GM19239 (cell line): ENCODE data around the gene HGS.

ENCODE experiments used
- DNase-seq: peaks from one replicate; pipeline ENCODE4 v3.0.0; 2011; ENCODE audit warnings: low spot score; ENCODE audit not compliant: insufficient read length
- FAIRE-seq: peaks from 2 replicates; lab custom pipeline; 2011; peaks lifted over from hg19 to GRCh38; lab: Jason Lieb, UNC

The HGS gene

GRCh38 chr17:81701288-81702071, 17.7 kb downstream of the HGS start:
- FAIRE-seq (no peak), DNase-seq (no peak)

GRCh38 chr17:81702934-81703746, 19.3 kb downstream of the HGS start, which contains the start of gene MRPL12:
TSS of gene MRPL12 (plus strand) at chr17:81703367. CDS start at chr17:81703502, 135 bp downstream.
- peak; percentile 100 for DNase-seq
- peak; percentile 91 for FAIRE-seq

GRCh38 chr17:81703747-81704654, 20.2 kb downstream of the HGS start:
- DNase-seq (no peak), FAIRE-seq (no peak)

DNA sequence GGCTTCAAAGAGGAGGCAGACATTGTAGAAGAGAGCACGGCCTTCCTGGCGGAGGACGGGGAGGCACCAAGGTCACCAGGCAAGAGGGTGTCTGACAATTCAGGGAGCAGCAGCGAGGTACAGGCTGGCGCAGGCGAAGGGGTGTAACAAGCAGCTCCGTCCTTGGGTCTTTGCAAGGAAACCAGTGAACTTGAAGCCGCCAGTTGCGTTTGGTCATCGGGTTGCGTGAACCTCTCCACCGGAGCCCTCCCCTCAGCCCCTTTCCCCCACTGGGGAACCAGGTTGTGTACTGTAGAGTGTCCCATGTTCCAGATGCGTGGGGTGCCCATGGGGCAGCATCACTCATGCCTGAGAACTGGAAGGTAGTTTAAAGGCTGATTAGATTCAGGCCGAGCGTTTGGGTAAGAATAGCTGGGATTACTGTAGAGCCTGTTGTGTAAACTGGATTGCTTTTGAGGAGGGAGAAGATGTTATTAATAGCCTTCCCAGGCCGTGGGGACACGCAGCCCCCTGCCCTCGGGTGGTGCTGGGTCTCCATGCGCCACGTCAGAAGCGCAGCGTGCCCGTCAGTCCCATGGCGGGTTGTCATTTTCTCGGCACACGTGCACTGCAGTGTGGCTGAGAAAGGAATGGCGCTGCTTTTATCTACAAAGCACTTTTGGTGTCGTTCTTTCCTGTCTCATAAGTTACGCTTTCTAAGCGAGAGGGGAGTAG, 21.9 kb downstream of the HGS start:
- DNase-seq (no peak), FAIRE-seq (no peak)

DNA sequence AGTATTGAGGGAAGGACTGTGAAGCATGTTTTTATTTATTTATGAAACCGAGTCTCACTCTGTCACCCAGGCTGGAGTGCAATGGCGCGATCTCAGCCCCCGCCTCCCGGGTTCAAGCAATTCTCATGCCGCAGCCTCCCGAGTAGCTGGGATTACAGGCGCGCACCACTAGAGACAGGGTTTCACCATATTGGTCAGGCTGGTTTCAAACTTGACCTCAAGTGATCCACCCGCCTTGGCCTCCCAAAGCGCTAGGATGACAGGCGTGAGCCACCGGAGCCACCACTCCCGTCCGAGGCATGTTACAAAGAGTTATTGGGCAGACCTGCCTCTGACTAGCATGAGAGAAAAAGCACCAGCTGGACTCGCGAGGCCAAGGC, 22.4 kb downstream of the HGS start:
- DNase-seq (no peak), FAIRE-seq (no peak)

GRCh38 chr17:81706757-81707624, 23.2 kb downstream of the HGS start:
- FAIRE-seq (no peak), DNase-seq (no peak)

DNA sequence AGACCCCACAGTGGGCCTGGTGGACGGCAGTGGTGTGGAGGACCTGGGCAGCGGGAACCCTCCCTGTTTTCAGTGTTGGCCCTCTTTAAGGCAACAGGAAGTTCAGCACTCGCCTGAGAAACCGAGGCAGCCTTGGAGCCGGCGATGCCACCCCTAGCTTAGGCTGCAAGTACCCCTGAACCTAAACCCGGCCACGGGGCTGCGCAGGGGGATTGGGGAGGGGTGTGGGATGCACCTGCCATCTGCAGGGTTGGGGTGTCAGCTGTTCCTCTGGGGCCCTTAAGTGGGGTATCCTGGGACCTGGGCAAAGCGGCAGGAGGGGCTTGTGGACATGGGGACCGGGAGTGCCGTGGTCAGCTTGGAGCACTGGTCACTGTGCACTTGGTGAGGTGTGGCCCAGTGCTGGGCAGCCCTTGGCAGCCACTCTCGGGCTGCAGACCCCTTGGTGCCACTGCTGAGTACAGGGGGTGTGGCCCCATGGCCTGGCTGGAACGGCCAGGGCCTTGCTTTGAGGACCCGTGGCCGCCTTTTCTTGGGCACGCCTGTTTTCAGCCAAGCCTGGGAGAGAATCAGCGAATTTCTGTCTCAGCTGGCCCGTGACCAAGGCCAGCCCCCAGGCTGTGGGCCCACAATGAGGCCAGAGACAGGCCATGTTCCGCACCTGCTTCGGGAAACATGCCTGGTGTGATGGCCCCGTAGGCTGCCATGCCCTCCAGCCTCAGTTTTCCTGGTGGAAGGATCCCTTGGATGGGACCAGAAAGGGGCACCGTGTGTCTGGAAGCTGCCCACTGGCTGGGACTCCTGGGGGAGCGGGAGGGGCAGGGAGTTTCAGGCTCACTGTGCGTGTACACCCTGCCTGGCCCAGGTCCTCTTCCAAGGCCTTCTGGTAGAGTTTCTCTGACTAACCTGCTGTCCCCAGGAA, 24.2 kb downstream of the HGS start:
- DNase-seq (no peak), FAIRE-seq (no peak)

GRCh38 chr17:81708739-81709185, 25.0 kb downstream of the HGS start:
- DNase-seq (no peak), FAIRE-seq (no peak)

DNA sequence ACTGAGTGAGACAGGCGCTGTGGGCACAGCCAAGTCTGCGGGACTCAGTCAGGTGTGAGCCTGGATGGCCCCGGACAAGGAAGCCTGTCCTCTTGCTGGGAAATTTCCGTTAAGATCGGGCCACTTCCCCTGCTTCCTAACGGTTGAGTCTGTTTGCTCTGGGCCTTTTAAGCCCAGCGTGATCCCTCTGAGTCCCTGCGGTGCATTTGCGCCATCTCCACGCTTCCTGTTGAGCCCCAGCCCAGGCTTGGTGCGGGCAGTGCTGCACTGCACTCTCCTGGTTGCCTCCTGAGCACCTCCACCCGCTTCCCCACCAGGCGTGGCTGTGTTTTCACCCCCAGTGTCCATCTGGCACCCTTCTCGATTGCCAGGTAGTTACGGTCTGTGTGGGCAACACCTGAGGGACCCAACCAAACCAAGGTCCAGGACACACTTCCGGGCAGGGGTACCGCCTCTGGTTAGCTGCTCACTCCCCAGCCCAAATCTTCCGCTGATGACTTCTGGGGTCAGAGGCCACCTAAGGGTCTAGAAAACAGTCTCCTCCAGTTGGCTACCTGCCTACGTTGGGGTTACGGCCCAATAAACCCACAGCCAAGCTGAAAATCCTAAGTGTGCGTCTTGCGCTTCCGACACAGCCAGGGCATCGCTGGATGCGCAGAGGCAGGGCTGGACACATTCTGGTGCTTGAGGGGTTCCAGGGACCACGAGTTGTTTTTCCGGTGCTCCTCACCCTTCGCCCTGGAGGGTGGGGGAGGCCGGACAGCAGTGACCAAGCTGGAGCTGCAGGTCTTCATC, 26.9 kb downstream of the HGS start:
- DNase-seq: no peak
- FAIRE-seq: no peak

GRCh38 chr17:81711814-81712467, 28.1 kb downstream of the HGS start, which contains the start of gene SLC25A10:
TSS of gene SLC25A10 (plus strand) at chr17:81712284. CDS start at chr17:81712427, 143 bp downstream.
- peak; percentile 95 for DNase-seq
- no peak for FAIRE-seq

DNA sequence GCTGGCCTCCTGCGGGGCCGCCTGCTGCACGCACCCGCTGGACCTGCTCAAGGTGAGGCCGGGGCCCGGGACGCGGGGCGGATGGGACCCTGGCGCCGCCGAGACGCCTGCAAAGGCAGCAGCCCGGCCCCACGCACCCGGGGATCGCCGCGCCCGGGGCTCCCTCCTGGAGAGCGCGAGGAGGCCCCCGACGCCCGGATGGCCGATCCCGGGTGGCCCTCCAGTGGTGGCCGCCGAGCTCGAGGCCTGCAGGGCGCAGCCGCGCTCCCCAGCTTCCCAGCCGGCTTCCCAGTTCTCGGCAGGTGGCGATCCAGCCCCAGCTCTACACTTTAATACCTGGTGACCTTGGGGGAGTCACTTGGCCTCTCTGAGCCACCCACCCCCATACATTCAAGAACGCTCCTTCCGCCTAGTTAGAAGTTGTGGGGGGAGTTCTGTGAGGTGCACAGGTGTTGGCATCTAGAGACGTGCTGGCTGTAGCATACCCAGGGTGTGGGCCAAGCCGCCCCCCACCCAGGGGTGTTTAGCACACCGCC, 28.7 kb downstream of the HGS start:
- FAIRE-seq: no peak
- DNase-seq: no peak

GRCh38 chr17:81713004-81713555, 29.3 kb downstream of the HGS start:
- DNase-seq (no peak), FAIRE-seq (no peak)

- DNase-seq: no peak
- FAIRE-seq: no peak
These were observed 30.0 kb downstream of the HGS start for GRCh38 chr17:81713556-81714411.

DNA sequence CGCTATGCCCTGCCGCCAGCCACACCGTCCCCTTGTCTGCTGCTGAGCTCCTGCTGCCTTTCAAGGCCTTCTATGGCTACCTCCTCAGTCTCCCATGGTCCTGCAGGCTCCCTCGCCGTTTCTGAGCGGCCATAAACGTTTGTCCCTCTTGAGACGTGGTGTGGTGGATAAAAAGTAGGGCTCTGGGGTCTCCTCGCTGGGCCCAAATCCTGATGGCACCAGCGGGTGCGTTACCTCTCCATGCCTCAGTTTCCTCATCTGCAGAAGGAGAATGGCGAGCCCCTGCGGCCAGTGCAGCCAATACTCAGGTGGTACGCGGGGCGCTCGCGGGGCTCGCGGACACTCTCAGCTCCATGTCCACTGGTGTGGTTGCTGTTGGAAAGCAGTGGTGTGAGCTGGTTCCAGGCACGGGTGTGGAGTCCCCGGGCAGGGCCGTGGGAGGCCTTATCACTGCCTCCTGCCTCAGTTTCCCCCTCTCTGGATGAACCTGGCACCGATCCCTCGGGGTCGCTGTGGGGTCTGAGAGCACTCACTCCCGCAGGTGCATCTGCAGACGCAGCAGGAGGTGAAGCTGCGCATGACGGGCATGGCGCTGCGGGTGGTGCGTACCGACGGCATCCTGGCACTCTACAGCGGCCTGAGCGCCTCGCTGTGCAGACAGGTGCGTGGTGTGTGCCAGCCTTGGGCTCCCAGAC, 30.7 kb downstream of the HGS start:
- FAIRE-seq: no peak
- DNase-seq: no peak
